GM18507 (cell line): ENCODE results near the gene DR1.

Experiments
- DNase-seq: peaks from one replicate; pipeline ENCODE4 v3.0.0; 2011; ENCODE audit warnings: low read depth; ENCODE audit not compliant: insufficient read length; ENCODE audit errors: extremely low spot score
- FAIRE-seq: peaks from 2 replicates; lab custom pipeline; 2011; peaks lifted over from hg19 to GRCh38; lab: Jason Lieb, UNC

The DR1 gene

DNA sequence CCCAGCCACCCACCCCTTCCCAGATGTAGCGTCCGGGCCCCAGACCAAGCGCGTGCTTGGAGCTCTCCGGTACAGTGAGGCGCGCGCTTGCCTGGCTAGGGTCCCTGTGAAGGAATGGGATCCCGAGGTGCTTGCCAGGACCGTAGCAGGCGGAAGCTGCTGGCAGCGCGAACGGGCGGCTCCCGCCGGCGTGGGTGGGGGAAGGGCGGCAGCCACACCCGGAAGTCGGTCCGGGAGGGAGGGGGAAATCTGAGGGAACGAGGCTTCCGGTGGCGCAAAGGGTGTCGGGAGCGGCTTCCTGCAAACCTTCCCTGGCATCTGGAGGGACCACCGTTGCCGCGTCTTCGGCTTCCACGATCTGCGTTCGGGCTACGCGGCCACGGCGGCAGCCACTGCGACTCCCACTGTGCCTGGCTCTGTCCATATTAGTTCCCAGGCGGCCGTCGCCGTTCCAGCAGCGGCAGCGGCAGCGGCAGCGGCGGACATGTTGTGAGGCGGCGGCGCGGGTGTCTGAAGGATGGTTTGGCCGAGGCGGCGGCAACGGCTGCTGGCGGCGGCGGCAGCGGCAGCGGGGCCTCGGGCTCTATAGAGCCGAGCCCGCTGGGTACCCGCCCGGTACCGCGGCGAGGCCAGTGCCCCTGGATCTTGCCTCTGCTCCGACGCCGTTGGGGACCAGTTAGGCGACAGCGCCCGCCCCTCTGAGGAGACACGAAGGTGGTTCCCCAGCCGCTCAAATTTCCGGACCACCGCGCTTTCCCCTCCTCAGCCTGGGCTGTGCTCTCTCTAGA lies at the start of gene DR1:
DR1 (plus strand) TSS at position 275 of the 788 bp plus-strand sequence. CDS start 739 bp downstream, outside the sequence.
- peak; percentile 86 for DNase-seq
- FAIRE-seq, result peak; percentile 80

DNA sequence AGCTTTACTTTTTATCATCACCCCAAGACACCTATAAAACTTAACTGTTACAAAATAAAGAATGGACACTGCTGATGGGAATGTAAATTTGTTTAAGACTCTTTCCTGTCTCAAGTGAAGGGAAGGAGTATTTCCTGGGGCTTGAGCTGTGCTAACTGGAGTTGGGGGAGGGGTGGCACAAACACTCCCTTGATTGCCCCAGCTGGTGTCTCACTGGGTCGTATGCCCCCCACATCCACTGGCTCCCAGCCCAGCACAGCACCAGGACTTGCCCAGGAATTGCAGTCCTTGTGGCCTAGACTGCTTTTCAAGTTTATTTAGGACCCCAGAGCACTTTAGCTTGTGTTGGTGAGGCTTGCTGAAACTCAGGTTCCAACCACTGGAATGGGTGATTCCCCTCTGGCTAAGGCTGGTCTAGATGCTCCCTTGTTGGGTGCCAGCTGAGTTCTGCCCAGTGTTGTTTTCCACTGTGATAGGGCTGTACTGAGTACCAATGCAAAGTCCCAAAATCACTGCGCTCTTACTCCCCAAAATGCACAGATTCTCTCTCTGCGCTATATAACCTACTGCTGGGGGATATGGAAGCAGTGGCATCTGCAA lies 49.1 kb upstream of the DR1 start:
- DNase-seq (no peak), FAIRE-seq (no peak)

GRCh38 chr1:93301131-93301530 lies 44.6 kb upstream of the DR1 start:
- DNase-seq (no peak), FAIRE-seq (no peak)

- FAIRE-seq (no peak), DNase-seq (no peak)
Observed at GRCh38 chr1:93302078-93302477, 43.6 kb upstream of the DR1 start.

- DNase-seq (peak; percentile 18), FAIRE-seq (peak; percentile 84)
Observed at GRCh38 chr1:93304716-93305138, 41.0 kb upstream of the DR1 start.

GRCh38 chr1:93306920-93307319 lies 38.8 kb upstream of the DR1 start:
- no peak for FAIRE-seq
- DNase-seq, result no peak

GRCh38 chr1:93313026-93313425 lies 32.7 kb upstream of the DR1 start:
- DNase-seq (no peak), FAIRE-seq (no peak)

DNA sequence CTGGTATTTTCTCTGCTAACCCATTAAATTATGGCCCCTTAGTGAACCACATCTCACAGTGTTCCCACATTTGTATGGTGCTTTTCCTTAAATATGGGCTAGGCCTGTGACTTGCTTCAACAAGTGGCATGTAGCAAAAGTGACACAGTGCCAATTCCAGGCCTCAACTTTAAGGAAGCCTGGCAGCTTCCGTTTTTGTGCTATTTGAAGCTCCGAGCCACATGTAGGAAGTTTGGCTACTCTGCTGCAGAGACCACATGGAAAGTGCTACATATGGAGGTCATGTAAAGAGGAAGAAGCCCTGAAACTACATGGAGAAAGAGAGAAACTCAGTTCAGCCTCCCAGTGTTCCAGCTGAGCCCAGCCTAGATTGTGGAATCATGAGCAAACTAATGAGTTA lies 28.5 kb upstream of the DR1 start:
- FAIRE-seq (no peak), DNase-seq (no peak)

DNA sequence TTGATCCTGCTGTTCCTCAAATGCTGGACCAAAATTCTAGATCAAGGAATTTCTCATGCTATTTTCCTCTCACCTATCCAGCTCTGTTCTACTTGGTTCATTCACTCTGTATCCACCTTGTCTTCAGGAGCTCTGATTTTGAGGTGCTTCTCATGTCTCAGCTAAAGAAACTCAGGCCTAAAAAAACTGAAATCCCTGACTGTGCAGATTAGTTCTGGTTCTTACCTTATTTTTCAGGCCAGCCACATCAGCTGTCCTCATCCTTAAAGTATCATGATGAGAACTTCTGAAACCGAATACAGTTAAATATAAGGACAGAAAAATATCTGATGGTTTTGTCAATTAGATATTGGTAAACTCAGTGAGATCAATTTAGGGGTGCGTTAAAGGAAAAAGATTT lies 27.8 kb upstream of the DR1 start:
- no peak for DNase-seq
- FAIRE-seq, result no peak

GRCh38 chr1:93321720-93322119 lies 24.0 kb upstream of the DR1 start:
- DNase-seq (no peak), FAIRE-seq (no peak)

- DNase-seq, result no peak
- FAIRE-seq, result no peak
Observed at GRCh38 chr1:93322349-93322748, 23.4 kb upstream of the DR1 start.

DNA sequence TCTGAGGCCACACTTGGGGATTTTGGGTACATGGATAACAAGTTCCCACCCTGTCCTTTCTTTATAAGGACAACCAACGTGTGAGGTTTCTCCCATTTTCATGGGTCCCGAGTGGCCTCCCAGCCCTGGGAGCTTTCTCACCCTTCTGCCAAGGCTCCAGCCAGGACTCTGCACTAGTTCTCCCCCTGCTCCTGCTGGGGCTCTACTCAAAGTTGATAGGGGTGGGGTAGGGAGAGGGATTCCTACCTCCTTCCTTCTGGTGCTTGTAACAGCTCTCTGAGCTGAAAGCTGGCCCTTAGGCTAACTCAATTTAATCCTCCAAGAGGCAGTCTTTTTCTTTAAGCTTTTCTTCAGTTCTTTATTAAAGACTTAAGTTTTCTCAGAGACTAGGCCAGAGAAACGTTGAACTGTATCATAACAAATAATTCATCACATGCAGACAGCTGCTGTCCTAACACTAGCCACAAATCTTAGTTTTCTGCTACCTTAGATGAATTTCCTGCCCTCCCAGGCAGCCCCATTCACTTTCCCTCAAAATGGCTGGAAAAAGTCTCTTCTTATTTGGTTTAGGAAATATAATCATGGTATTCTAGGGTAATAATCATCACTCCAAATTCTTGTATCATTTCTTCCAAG lies 22.4 kb upstream of the DR1 start:
- FAIRE-seq, result no peak
- no peak for DNase-seq

GRCh38 chr1:93324486-93325464 lies 20.9 kb upstream of the DR1 start:
- no peak for FAIRE-seq
- DNase-seq, result no peak

DNA sequence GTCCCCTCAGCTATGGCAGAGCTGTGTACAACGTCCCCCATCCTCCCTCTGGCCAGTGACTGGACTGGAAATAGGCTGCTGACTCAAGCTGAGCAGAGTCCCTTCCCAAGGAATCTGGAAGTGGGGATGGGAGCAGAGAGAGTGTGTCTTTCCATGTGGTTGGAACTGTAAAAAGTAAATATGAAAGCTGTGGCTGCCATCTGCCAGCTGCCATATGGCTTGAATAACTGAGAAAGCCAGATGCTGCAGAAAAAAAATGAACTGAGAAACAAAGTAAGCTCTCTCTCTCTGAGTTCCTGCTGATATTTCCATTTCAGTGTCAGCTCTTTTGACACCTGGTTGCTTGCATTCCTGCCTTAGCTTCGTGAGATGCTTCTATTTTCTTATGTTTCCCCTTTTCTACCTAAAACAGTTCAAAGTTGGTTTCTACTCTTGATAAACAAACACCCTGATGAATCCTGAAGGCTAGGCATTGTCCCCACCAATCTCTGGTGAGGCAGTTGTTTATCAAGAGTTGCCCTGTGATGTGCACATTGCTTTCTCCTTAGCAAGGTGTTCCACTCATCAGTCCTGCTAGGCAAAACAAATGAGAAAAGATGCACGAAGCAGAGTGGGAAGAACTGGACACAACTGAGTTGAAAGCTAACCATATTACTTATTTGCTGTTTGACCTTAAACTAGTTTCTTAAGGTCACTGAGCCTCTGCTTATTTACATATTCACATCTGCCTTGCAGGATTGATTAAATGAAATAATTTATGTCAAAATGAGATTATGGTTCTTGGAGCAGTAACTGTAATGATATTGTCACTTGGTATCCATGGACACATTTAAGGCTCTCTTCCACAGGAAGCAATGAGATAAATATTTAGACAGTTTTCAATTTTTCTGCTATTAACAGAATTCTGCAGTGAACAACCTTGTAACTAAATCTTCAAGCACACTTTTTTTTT lies 16.6 kb upstream of the DR1 start:
- FAIRE-seq, result peak; percentile 56
- DNase-seq, result no peak

DNA sequence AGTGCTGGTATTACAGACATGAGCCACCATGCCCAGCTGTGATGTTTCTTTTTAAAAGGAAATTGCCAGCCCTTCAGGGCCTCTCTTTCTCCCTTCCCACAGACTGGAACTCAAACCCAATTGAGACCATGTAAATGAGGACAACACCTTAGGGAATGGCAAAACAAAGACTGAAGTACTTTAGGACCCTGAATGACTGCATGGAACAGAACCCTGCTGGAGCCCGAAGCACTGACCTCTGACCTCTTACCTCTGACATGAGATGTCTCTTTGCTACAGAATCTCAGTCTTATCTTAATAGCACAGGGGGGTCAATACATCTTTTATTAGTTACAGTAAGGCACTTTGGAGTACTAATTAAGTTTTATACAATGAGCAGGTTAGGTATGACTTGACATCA lies 15.5 kb upstream of the DR1 start:
- FAIRE-seq, result no peak
- no peak for DNase-seq

GRCh38 chr1:93330617-93331016 lies 15.1 kb upstream of the DR1 start:
- no peak for DNase-seq
- FAIRE-seq, result no peak

DNA sequence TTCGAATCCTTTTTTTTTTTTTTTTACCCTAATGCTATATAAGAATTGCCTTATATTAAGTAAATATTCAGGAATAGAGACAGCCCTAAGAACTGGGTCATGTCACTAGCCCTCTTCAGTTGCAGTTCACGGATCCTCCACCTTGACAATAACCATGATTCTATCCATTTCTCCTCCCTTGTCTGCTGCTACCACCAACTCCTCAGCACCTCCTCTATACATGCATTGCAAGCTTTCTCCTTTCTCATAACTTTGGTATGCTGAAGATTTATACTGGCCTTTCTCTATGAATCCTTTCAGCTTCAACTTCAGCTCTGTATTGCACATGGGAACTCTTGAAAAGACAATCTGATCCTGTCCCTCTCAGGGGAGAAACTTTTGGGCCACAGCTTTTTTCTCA lies 14.3 kb upstream of the DR1 start:
- DNase-seq (no peak), FAIRE-seq (no peak)

DNA sequence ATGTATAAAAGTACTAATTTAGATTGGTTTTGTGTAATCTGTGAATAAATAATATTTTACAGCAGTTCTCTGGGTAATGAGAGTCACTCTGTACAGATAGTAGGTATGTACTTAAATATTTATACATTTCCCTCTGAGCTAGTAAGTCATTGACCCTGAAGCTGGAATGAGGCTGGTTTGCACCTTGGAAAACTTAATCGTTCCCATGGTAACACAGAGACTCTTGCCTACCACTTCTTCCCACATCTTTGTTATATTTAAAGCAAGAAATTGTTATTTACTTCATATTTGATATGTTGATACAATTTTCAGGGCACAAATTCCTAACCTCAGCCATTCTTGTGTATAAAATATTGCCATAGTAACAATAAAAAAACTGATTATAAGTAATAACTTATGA lies 13.3 kb upstream of the DR1 start:
- no peak for FAIRE-seq
- no peak for DNase-seq
